GM12892 (cell line): ENCODE results near the gene TMEM208.

ENCODE experiments used
- POLR2A ChIP-seq: IDR thresholded peaks from 2 replicates; pipeline ENCODE4 v1.6.1; 2011; ENCODE audit warnings: low read depth, low read length, control low read depth
- POLR2AphosphoS5 ChIP-seq: IDR thresholded peaks from 2 replicates; pipeline ENCODE4 v1.6.1; 2011; ENCODE audit warnings: low read depth, low read length, control low read depth

DNA sequence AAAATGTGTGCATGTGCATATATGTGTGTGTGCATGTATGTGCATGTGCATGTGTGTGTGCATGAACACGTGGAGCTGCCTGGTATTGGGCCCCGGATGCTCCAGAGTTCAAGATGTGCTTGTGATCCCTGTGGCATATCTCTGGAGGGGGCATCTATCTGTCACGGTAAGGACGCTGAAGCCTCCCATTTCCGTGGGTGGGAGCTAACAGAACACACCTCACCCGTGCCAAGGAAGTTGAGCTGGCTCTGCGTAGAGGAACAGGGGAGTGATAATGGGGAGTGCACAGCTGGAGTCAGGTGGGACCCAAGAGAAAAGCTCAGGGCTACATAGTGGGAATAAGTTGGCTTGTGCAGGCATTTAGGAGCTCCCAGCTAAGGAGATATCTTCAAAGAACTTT is 15.3 kb upstream of the TMEM208 start:
- TF ChIP-seq POLR2AphosphoS5 (no peak), POLR2A (no peak)
